ENCODE results near the gene EXD2. TPM values are rescaled to one million over a fixed set of nuclear protein-coding genes. Genes with fewer than 3 reads are reported as not detected.
A peak's percentile ranks its signal among the peaks of the same experiment; 100 is the strongest.

EXD2 gene
- 18.9 and 20.9 TPM in 2 replicates for total RNA-seq
- long read RNA-seq, full-length matches to known transcripts: 7 of 42 reads
- long read RNA-seq, partial matches to known transcripts: 12 of 42 reads
- long read RNA-seq, other reads (novel, unspliced or antisense): 23 of 42 reads

DNA sequence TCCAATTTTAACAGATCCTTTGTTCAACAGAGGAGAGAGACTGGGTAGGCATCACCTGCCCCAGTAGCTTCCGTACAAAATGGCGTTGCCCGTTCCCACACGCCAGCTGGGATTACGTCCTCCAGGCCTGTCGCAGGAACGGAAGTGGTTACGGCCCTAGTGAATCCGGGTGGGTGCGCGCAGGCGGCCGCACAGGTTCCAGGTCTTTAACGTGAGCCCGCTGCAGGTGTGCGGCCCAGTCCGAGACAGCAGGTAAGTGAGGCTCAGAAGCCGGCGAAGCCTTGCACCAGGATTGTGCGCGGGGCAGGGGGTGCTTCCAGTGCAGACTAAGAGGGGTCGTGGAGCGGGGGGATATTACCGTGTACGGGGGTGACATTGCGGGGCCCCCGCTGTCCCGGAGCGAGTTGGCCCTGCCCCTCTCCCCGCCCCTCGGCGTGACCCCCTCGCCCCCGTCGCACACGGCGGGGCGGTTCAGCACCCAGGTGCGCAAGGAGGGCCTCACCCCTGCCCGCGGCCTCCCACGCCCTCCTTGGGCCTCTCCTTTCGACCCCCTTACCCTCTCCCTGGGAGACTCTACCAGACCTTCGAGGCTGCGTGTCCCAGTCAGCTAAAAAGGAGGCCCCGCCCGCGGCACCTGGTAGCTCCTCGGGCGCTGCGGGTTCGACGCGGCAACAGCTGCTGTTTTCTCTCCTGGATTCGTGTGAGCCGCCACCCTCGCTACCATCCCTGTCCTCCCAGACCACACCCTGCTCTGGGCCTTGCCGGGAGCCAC lies at the start of gene EXD2:
TSS of gene EXD2 (plus strand) at position 159 of the 772 bp plus-strand sequence. CDS start 17,973 bp downstream, outside the sequence.
- no peak for TF ChIP-seq CTCF (conservative IDR thresholded peaks at IDR 0.05)
- peak; percentile 66 for DNase-seq (ENCODE audit: low read depth, low spot score)
- Mint-ChIP-seq H3K36me3 (ENCODE audit: low read depth) (peaks cover 4% of the 10 kb centered on the region), H3K27ac (ENCODE audit: unreplicated experiment) (peak within 1 kb of the TSS; percentile 98), H3K4me1 (peaks cover 17% of the 10 kb centered on the region), H3K4me3 (peak within 1 kb of the TSS; percentile 98), H3K27me3 (ENCODE audit: low read depth) (peaks cover 2% of the 10 kb centered on the region), H3K9me3 (no peaks in the 10 kb centered on the region)

- Mint-ChIP-seq H3K36me3 (ENCODE audit: low read depth) (no peaks in the 10 kb centered on the region), H3K27ac (ENCODE audit: unreplicated experiment) (no peak overlapping the region), H3K27me3 (ENCODE audit: low read depth) (no peaks in the 10 kb centered on the region), H3K9me3 (no peaks in the 10 kb centered on the region), H3K4me3 (no peak overlapping the region), H3K4me1 (peaks cover 14% of the 10 kb centered on the region)
- no peak for TF ChIP-seq CTCF (conservative IDR thresholded peaks at IDR 0.05)
- DNase-seq (ENCODE audit: low read depth, low spot score): no peak
Observed at GRCh38 chr14:69141550-69141949, 49.7 kb upstream of the EXD2 start.

DNA sequence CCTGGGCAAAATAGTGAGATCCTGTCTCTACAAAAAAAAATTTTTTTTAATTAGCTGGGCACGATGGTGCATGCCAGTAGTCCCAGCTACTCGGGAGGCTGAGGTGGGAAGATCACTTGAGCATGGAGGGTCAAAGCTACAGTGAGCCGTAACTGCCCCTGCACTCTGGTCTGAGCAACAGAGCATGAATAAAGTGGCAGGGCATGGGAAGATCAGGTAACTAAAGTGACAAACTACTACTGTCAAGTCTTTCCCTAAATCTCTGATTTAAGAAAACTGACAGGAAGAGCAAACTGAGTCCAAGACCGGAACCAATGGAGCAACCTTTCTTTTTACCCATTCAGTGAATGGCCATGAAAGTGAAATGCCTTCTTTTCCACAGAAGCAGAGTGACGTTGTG lies 49.2 kb upstream of the EXD2 start:
- peak overlapping the region; percentile 53 for H3K27ac Mint-ChIP-seq (ENCODE audit: unreplicated experiment)
- H3K4me3 Mint-ChIP-seq: no peak overlapping the region
- no peak for TF ChIP-seq CTCF (conservative IDR thresholded peaks at IDR 0.05)
- H3K27me3 Mint-ChIP-seq (ENCODE audit: low read depth): no peaks in the 10 kb centered on the region
- H3K36me3 Mint-ChIP-seq (ENCODE audit: low read depth): no peaks in the 10 kb centered on the region
- DNase-seq (ENCODE audit: low read depth, low spot score): no peak
- H3K9me3 Mint-ChIP-seq: no peaks in the 10 kb centered on the region
- peaks cover 14% of the 10 kb centered on the region for H3K4me1 Mint-ChIP-seq

DNA sequence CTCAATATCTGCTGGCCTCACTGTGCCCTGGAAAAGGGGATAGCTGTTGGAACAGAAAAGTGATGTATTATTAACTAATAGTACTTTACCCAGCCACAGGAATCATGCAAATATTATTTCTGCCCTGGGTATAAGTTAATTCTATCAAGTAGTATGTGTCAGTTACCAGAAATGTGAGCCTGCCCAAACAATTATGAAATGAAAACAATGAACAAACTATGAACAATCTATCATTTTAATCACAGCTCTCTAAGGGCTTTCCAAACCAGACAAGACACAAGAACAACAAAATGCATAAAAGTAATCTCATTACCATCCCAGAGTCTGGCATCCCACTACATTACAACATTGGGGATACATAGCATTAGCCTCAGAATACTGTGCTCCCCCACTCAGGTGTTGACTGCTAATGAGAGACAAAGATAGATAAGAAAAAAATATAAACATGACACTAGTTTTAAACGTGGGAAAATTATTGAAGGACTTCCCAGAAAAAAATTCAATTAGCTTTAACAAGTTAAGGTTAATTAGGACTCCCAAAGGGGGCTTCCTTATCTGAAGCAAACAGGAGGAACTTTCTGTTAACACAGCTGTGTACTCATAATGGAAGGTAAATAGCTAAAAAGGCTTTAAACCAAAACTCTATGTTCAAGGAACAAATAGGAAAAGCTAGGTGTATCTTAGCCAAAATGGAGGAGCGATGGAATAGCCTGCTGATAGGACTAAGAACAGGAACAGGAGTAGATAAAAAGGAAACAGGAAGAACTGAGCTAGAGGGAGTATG lies 41.6 kb upstream of the EXD2 start:
- no peak overlapping the region for H3K27ac Mint-ChIP-seq (ENCODE audit: unreplicated experiment)
- peak overlapping the region; percentile 97 for H3K4me3 Mint-ChIP-seq
- TF ChIP-seq CTCF (conservative IDR thresholded peaks at IDR 0.05): no peak
- H3K36me3 Mint-ChIP-seq (ENCODE audit: low read depth): peaks cover 5% of the 10 kb centered on the region
- H3K27me3 Mint-ChIP-seq (ENCODE audit: low read depth): no peaks in the 10 kb centered on the region
- peaks cover 24% of the 10 kb centered on the region for H3K4me1 Mint-ChIP-seq
- H3K9me3 Mint-ChIP-seq: no peaks in the 10 kb centered on the region
- no peak for DNase-seq (ENCODE audit: low read depth, low spot score)

DNA sequence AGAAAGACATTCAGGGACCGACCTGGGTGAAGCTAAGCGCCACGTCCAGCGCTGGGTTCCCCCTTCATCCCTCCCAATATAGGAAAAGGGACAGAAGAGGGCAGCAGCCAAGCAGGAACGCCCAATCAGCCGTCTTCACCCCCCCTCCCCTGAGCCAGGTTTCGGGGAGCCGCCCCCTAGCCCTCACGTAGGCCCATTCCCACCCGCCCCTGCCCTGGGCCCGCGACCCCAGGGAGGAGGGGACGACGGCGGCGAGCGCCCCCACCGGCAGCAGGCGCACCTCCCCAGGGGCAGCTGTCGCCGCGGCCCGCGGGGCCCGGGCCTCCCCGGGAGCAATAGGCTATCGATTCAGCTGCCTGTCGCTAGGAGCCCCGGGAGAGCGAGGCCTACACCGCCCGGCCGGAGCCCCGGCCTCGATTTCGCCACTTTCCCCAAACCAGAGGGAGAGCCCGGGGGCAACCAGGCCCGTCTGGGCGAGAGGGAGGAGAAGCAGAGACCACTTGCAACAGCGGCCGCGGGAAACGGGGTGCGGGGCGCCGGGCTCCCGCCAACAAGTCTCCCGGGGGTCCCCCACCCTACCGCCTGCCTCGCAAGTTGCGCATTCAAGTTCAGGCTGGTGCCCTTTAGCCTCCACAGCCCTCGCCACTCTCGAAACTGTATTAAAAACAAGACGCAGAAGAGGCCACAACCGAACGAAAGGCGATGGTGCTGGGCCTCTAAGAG lies 39.7 kb upstream of the EXD2 start:
- Mint-ChIP-seq H3K27ac (ENCODE audit: unreplicated experiment) (peak overlapping the region; percentile 91), H3K4me1 (peaks cover 29% of the 10 kb centered on the region), H3K9me3 (no peaks in the 10 kb centered on the region), H3K4me3 (peak overlapping the region; percentile 97), H3K36me3 (ENCODE audit: low read depth) (peaks cover 5% of the 10 kb centered on the region), H3K27me3 (ENCODE audit: low read depth) (no peaks in the 10 kb centered on the region)
- peak; percentile 71 for TF ChIP-seq CTCF (conservative IDR thresholded peaks at IDR 0.05)
- DNase-seq (ENCODE audit: low read depth, low spot score): peak; percentile 70
